ENCODE data around the gene PCA3. TPM values are rescaled to one million over a fixed set of nuclear protein-coding genes. Genes with fewer than 3 reads are reported as not detected.

PCA3 gene
- polyA plus RNA-seq, 1 of the 3 experiments (the other 2 are of a cell fraction) = 0.21 TPM

GRCh38 chr9:76716085-76716672 is 48.1 kb upstream of the PCA3 start:
- ChIA-PET CTCF (no interaction called here), POLR2A (no interaction called here)
- DNase-seq = no peak
- 8% methylated on average over 7 of the region's 7 CpGs for WGBS (ENCODE audit: low lambda C conversion rate)
- no peak overlapping the region for H2AFZ ChIP-seq (ENCODE audit: low read depth)
- peaks cover 44% of the 10 kb centered on the region for H3K27me3 ChIP-seq (ENCODE audit: insufficient read depth)
- no peak overlapping the region for H3K9ac ChIP-seq
- no peaks in the 10 kb centered on the region for H3K4me1 ChIP-seq (ENCODE audit: control insufficient read depth in 1 of 2, insufficient read depth in 2 of 2, low read depth in 1 of 2, low read length in 1 of 2)
- no peak overlapping the region for H3K27ac ChIP-seq (ENCODE audit: low read depth in 2 of 2, low read length in 1 of 2)
- no peak for TF ChIP-seq GABPA (IDR thresholded peaks at IDR 0.05; ENCODE audit: low read depth)
- TF ChIP-seq TAF1 (IDR thresholded peaks at IDR 0.05; ENCODE audit: borderline replicate concordance, low read depth, low read length) = no peak
- TF ChIP-seq, protein P1, sequence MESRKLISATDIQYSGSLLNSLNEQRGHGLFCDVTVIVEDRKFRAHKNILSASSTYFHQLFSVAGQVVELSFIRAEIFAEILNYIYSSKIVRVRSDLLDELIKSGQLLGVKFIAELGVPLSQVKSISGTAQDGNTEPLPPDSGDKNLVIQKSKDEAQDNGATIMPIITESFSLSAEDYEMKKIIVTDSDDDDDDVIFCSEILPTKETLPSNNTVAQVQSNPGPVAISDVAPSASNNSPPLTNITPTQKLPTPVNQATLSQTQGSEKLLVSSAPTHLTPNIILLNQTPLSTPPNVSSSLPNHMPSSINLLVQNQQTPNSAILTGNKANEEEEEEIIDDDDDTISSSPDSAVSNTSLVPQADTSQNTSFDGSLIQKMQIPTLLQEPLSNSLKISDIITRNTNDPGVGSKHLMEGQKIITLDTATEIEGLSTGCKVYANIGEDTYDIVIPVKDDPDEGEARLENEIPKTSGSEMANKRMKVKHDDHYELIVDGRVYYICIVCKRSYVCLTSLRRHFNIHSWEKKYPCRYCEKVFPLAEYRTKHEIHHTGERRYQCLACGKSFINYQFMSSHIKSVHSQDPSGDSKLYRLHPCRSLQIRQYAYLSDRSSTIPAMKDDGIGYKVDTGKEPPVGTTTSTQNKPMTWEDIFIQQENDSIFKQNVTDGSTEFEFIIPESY (IDR thresholded peaks at IDR 0.05; ENCODE audit: borderline replicate concordance, low read depth) = no peak
- TF ChIP-seq TEAD4 (IDR thresholded peaks at IDR 0.05; ENCODE audit: borderline replicate concordance, insufficient read depth) = no peak
- no peak for TF ChIP-seq SMC3 (IDR thresholded peaks at IDR 0.05; ENCODE audit: low read depth, low read length)
- TF ChIP-seq, protein P2, sequence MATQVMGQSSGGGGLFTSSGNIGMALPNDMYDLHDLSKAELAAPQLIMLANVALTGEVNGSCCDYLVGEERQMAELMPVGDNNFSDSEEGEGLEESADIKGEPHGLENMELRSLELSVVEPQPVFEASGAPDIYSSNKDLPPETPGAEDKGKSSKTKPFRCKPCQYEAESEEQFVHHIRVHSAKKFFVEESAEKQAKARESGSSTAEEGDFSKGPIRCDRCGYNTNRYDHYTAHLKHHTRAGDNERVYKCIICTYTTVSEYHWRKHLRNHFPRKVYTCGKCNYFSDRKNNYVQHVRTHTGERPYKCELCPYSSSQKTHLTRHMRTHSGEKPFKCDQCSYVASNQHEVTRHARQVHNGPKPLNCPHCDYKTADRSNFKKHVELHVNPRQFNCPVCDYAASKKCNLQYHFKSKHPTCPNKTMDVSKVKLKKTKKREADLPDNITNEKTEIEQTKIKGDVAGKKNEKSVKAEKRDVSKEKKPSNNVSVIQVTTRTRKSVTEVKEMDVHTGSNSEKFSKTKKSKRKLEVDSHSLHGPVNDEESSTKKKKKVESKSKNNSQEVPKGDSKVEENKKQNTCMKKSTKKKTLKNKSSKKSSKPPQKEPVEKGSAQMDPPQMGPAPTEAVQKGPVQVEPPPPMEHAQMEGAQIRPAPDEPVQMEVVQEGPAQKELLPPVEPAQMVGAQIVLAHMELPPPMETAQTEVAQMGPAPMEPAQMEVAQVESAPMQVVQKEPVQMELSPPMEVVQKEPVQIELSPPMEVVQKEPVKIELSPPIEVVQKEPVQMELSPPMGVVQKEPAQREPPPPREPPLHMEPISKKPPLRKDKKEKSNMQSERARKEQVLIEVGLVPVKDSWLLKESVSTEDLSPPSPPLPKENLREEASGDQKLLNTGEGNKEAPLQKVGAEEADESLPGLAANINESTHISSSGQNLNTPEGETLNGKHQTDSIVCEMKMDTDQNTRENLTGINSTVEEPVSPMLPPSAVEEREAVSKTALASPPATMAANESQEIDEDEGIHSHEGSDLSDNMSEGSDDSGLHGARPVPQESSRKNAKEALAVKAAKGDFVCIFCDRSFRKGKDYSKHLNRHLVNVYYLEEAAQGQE (IDR thresholded peaks at IDR 0.05; ENCODE audit: low read depth, low read length) = no peak
- no peak for TF ChIP-seq FOXM1 (IDR thresholded peaks at IDR 0.05; ENCODE audit: low read depth)
- no peak for TF ChIP-seq EP300 (IDR thresholded peaks at IDR 0.05; ENCODE audit: borderline replicate concordance in 1 of 2, low read depth in 1 of 2, low read length in 1 of 2)
- TF ChIP-seq USF2 (IDR thresholded peaks at IDR 0.05; ENCODE audit: borderline replicate concordance, low read depth, low read length) = no peak
- TF ChIP-seq, protein P3, sequence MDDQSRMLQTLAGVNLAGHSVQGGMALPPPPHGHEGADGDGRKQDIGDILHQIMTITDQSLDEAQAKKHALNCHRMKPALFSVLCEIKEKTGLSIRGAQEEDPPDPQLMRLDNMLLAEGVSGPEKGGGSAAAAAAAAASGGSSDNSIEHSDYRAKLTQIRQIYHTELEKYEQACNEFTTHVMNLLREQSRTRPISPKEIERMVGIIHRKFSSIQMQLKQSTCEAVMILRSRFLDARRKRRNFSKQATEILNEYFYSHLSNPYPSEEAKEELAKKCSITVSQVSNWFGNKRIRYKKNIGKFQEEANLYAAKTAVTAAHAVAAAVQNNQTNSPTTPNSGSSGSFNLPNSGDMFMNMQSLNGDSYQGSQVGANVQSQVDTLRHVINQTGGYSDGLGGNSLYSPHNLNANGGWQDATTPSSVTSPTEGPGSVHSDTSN (IDR thresholded peaks at IDR 0.05) = no peak
- no peak for TF ChIP-seq CTCF (IDR thresholded peaks at IDR 0.05)
- TF ChIP-seq RCOR1 (IDR thresholded peaks at IDR 0.05; ENCODE audit: low read length) = no peak
- TF ChIP-seq TCF12 (IDR thresholded peaks at IDR 0.05) = no peak
- no peak for TF ChIP-seq RXRA (IDR thresholded peaks at IDR 0.05; ENCODE audit: borderline replicate concordance, low read depth)
- TF ChIP-seq RAD21 (IDR thresholded peaks at IDR 0.05; ENCODE audit: low read length) = no peak
- TF ChIP-seq CHD2 (IDR thresholded peaks at IDR 0.05; ENCODE audit: low read length, partially characterized antibody) = no peak
- no peak for TF ChIP-seq EZH2phosphoT487 (IDR thresholded peaks at IDR 0.05; ENCODE audit: borderline replicate concordance, low read depth)
- TF ChIP-seq MAX (IDR thresholded peaks at IDR 0.05; ENCODE audit: low read depth) = no peak
- H3K36me3 ChIP-seq (replicated peaks in 1 of 2; ENCODE audit: control insufficient read depth in 1 of 2, insufficient read depth in 2 of 2, low read length in 1 of 2) = no peaks in the 10 kb centered on the region
- no peak overlapping the region for H3K4me2 ChIP-seq
- no peak overlapping the region for H3K4me3 ChIP-seq (ENCODE audit: low read depth in 2 of 2, low read length in 1 of 2)
- no peaks in the 10 kb centered on the region for H3F3A ChIP-seq (replicated peaks; ENCODE audit: insufficient read depth)
- no peaks in the 10 kb centered on the region for H4K20me1 ChIP-seq (ENCODE audit: insufficient read depth)
- H3K9me3 ChIP-seq = no peaks in the 10 kb centered on the region
- no peaks in the 10 kb centered on the region for H3K79me2 ChIP-seq (ENCODE audit: insufficient read depth)
- no peaks in the 10 kb centered on the region for H3K9me2 ChIP-seq

Data from SK-N-SH (cell line).